ENCODE data around the gene RBM20. TPM values are rescaled to one million over a fixed set of nuclear protein-coding genes. Genes with fewer than 3 reads are reported as not detected.

RBM20 gene
- total RNA-seq, 2 donors from 2014 or later, result 7.8 to 13.9 TPM

DNA sequence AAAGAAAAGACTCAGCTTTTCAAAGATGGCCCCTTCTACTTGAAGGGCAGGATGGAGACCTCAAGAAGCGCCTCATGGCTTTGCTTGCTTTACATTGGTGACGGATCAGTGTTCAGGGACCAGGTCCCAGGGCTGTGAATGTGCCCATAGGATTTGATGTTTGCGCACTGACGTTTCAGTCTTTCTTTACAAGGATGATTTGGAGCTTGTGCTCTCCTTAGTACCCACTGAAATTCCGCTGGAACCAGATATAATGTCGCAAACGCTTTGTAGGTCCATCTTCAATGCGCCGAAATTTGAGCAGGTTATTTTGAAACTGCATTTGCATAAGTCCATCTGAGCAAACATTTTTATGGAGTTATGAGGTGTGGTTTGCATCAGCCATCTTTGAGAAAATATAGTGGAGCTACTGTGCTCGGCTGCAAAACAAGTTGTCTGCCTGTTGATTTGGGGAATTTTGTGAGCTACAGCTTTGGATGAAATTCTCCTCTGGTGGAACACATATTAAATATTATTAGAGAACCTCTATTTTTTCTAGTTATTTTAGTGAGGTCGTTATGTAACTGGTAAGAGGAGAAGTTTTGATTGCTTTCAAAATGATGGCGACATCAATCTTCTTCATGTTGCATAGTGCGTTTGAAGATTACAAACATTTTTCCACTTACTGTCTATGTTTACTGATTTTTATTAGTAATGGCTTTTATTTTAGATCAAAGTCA, 2.4 kb downstream of the RBM20 start:
- no peak for DNase-seq (ENCODE audit: low spot score)
- no peak for ATAC-seq (ENCODE audit: insufficient number of reproducible peaks, low FRiP score, low read depth)
- H3K27me3 ChIP-seq (replicated peaks; ENCODE audit: insufficient read depth), result no peaks in the 10 kb centered on the region

DNA sequence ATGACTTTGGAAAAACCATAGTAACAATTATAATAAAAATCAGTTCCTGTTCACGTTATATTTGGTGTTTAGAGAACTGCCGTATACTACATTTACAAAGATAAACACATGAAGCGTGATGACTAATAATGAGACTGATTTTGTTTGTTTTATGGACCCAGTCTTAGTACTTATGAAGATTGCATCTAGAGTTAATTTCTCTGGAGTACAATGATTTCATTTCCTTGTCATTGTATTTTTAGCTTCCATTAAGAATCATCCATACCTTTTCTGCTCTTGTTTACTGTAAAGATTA, 2.9 kb downstream of the RBM20 start:
- H3K36me3 ChIP-seq, result no peaks in the 10 kb centered on the region
- H3K4me3 ChIP-seq, result no peak overlapping the region
- no peaks in the 10 kb centered on the region for H3K27me3 ChIP-seq (replicated peaks; ENCODE audit: insufficient read depth)
- ATAC-seq (ENCODE audit: insufficient number of reproducible peaks, low FRiP score, low read depth) (no peak), DNase-seq (ENCODE audit: low spot score) (no peak)
- H3K4me1 ChIP-seq (ENCODE audit: control insufficient read depth in 1 of 2, low read depth in 2 of 2), result peaks cover 0 to 27% of the 10 kb centered on the region in 2 donors
- no peak overlapping the region for H3K27ac ChIP-seq
- TF ChIP-seq CTCF (IDR thresholded peaks at IDR 0.05), result no peak
- no peaks in the 10 kb centered on the region for H3K9me3 ChIP-seq

More for the DNA sequence above, 2.4 kb downstream of the RBM20 start:
- Histone ChIP-seq H3K9me3 (no peaks in the 10 kb centered on the region), H3K4me3 (no peak overlapping the region), H3K4me1 (ENCODE audit: control insufficient read depth in 1 of 2, low read depth in 2 of 2) (peaks cover 0 to 27% of the 10 kb centered on the region in 2 donors), H3K27ac (no peak overlapping the region), H3K36me3 (no peaks in the 10 kb centered on the region)
- no peak for TF ChIP-seq CTCF (IDR thresholded peaks at IDR 0.05)

- TF ChIP-seq CTCF (IDR thresholded peaks at IDR 0.05), result no peak
- DNase-seq (ENCODE audit: low spot score) (no peak), ATAC-seq (ENCODE audit: insufficient number of reproducible peaks, low FRiP score, low read depth) (no peak)
- peaks cover 0 to 25% of the 10 kb centered on the region in 2 donors for H3K4me1 ChIP-seq (ENCODE audit: control insufficient read depth in 1 of 2, low read depth in 2 of 2)
- no peaks in the 10 kb centered on the region for H3K27me3 ChIP-seq (replicated peaks; ENCODE audit: insufficient read depth)
- H3K27ac ChIP-seq, result no peak overlapping the region
- no peaks in the 10 kb centered on the region for H3K9me3 ChIP-seq
- no peaks in the 10 kb centered on the region for H3K36me3 ChIP-seq
- no peak overlapping the region for H3K4me3 ChIP-seq
Observed at GRCh38 chr10:110648692-110649346, 4.7 kb downstream of the RBM20 start.

DNA sequence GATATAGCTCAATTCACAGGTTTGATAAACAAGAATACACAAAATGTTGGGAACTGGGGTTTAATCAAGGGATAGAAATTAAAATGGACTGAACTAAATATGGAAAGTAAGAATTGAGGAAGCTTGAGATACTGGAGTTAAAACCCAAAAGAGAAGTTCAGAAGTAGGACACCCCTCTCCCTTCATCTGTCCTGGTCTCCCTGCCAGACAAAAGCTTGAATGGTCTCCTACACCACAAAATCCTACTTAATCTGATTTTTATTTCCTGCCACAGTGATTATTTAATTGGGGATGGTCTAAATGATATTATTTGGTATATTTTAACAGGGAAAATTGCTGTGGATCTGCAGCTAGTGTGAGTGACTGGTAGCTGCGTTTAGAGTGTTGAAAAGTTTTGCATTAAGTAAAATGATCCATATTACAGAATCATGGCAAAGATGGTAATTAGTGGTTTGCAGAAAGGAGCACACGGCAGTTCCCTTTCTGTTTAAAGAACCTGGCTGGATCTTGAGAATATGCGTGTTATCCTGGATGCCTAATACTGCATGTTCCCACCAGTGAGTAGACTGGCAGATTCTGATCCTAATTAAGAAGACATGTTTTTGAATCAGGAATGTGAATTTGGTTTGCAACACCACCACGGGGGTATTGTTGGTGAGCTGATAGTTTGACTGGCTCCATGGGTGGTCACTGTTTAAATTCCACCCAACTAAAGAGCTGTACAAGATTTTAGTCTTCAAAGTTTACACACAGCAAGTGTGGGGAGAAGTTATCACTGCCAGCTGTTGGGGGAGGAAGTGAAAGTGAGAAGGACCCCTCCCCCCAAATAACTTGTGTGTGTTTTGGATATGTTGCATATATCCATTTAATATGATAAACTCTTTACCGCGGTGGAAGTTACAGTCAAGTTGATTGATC, 5.5 kb downstream of the RBM20 start:
- Histone ChIP-seq H3K4me1 (ENCODE audit: control insufficient read depth in 1 of 2, low read depth in 2 of 2) (peaks cover 0 to 20% of the 10 kb centered on the region in 2 donors), H3K27me3 (replicated peaks; ENCODE audit: insufficient read depth) (no peaks in the 10 kb centered on the region), H3K4me3 (no peak overlapping the region), H3K9me3 (no peaks in the 10 kb centered on the region), H3K27ac (peak overlapping the region in 1 of 2 donors; percentile 60), H3K36me3 (no peaks in the 10 kb centered on the region)
- TF ChIP-seq CTCF (IDR thresholded peaks at IDR 0.05), result no peak
- DNase-seq (ENCODE audit: low spot score), result no peak
- no peak for ATAC-seq (ENCODE audit: insufficient number of reproducible peaks, low FRiP score, low read depth)

- no peaks in the 10 kb centered on the region for H3K36me3 ChIP-seq
- no peaks in the 10 kb centered on the region for H3K27me3 ChIP-seq (replicated peaks; ENCODE audit: insufficient read depth)
- ATAC-seq (ENCODE audit: insufficient number of reproducible peaks, low FRiP score, low read depth) (no peak), DNase-seq (ENCODE audit: low spot score) (no peak)
- TF ChIP-seq CTCF (IDR thresholded peaks at IDR 0.05), result no peak
- peak overlapping the region in 1 of 2 donors; percentile 60 for H3K27ac ChIP-seq
- H3K9me3 ChIP-seq, result no peaks in the 10 kb centered on the region
- peaks cover 0 to 15% of the 10 kb centered on the region in 2 donors for H3K4me1 ChIP-seq (ENCODE audit: control insufficient read depth in 1 of 2, low read depth in 2 of 2)
- H3K4me3 ChIP-seq, result no peak overlapping the region
Observed at GRCh38 chr10:110650265-110650668, 6.1 kb downstream of the RBM20 start.
